HG03060 (cell line): ENCODE data around the gene GALNT9.
"Not testable (repeated sequence)": the region's sequence is repeated elsewhere in the genome, so short reads cannot be mapped to it uniquely, and the experiment has no call there.

ENCODE experiments used
- ATAC-seq: cut with Tn5 transposase; IDR thresholded peaks from one replicate; pipeline ENCODE4 v1.9.1; 2021; ENCODE audit warnings: low read depth, moderate number of reproducible peaks; ENCODE audit not compliant: unreplicated experiment

GALNT9 gene

GRCh38 chr12:132152411-132152821 lies 177.0 kb downstream of the GALNT9 start:
- ATAC-seq = no peak

- ATAC-seq = no peak
These were observed 177.5 kb downstream of the GALNT9 start for GRCh38 chr12:132151766-132152410.

GRCh38 chr12:132151145-132151765 lies 178.1 kb downstream of the GALNT9 start:
- ATAC-seq = no peak

GRCh38 chr12:132150780-132151144 lies 178.6 kb downstream of the GALNT9 start:
- ATAC-seq = no peak

- not testable (repeated sequence) for ATAC-seq
These were observed 179.9 kb downstream of the GALNT9 start for GRCh38 chr12:132149526-132149925.

- ATAC-seq = no peak
These were observed 180.9 kb downstream of the GALNT9 start for GRCh38 chr12:132148368-132149045.

- no peak for ATAC-seq
These were observed 181.7 kb downstream of the GALNT9 start for GRCh38 chr12:132147423-132148367.

- no peak for ATAC-seq
These were observed 182.5 kb downstream of the GALNT9 start for GRCh38 chr12:132146772-132147422.
